ENCODE data around the gene USP31.

Gene USP31

DNA sequence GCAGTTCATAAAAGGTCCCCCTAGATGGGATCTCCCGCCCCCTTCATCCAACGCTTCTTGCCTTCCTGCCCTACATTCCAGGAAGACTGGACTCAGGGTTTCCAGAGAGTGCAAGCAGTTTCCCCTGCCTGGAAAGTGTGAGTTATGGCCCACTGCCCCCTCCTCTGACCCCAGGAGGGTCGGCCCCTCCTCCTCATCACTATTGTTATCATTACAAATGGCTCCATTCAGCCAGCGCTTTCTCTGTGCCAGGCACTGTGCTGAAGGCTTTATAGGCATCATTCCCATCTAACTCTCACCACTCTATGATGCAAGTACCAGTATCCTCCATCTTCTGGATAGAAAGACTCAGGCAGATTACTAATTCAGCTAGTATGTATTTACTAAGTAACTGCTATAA is 90.7 kb downstream of the USP31 start:
- Histone ChIP-seq H3F3A (ENCODE audit: insufficient read depth, low read length) (no peaks in the 10 kb centered on the region), H3K9me3 (ENCODE audit: low read length) (no peaks in the 10 kb centered on the region), H4K20me1 (ENCODE audit: insufficient read depth, low read length) (no peaks in the 10 kb centered on the region), H2AFZ (ENCODE audit: low read length) (no peak overlapping the region), H3K4me1 (ENCODE audit: insufficient read depth, low read length, severe bottlenecking) (no peaks in the 10 kb centered on the region), H3K36me3 (ENCODE audit: insufficient read depth, low read length) (no peaks in the 10 kb centered on the region), H3K9ac (ENCODE audit: low read length) (no peak overlapping the region), H3K4me3 (ENCODE audit: low read depth, low read length, poor library complexity, severe bottlenecking) (no peak overlapping the region), H3K9me2 (ENCODE audit: low read depth, low read length) (no peaks in the 10 kb centered on the region), H3K4me2 (ENCODE audit: low read length) (no peak overlapping the region), H3K27me3 (ENCODE audit: insufficient read depth, low read length) (peaks cover 3% of the 10 kb centered on the region; the same call in 1 of the 2 replicates), H3K79me2 (ENCODE audit: insufficient read depth, low read length) (no peaks in the 10 kb centered on the region), H3K27ac (ENCODE audit: low read depth, low read length, poor library complexity, severe bottlenecking) (no peak overlapping the region)
- TF ChIP-seq, protein P1, sequence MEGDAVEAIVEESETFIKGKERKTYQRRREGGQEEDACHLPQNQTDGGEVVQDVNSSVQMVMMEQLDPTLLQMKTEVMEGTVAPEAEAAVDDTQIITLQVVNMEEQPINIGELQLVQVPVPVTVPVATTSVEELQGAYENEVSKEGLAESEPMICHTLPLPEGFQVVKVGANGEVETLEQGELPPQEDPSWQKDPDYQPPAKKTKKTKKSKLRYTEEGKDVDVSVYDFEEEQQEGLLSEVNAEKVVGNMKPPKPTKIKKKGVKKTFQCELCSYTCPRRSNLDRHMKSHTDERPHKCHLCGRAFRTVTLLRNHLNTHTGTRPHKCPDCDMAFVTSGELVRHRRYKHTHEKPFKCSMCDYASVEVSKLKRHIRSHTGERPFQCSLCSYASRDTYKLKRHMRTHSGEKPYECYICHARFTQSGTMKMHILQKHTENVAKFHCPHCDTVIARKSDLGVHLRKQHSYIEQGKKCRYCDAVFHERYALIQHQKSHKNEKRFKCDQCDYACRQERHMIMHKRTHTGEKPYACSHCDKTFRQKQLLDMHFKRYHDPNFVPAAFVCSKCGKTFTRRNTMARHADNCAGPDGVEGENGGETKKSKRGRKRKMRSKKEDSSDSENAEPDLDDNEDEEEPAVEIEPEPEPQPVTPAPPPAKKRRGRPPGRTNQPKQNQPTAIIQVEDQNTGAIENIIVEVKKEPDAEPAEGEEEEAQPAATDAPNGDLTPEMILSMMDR (IDR thresholded peaks at IDR 0.05; ENCODE audit: low read length): no peak
- no peak for TF ChIP-seq EZH2 (IDR thresholded peaks at IDR 0.05; ENCODE audit: borderline replicate concordance, low read length)

DNA sequence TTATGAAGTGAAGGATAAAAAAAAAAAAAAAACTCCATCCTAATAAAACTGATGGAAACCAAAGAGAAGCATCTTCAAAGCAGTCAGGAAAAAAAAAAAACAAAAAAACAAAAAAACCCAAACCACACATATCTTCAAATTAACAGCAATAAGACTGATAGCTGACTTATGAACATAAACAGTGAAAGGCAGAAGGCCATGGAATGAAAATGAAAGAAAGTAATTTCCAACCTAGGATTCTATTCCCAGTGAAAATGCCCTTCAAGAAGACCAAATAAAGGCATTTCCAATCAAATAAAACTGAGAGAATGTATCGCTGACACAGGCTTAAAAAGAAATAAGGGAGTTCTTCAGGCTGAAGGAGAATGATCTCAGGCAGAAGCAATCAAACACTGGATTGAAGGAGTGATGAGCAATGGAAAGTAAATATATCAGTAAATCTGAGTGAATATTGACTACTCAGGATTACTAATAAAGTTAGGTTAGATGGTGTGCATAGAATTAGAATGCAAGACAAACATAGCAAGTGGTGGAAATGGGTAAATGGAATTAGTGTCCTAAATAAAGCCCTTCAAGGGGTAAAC is 92.1 kb downstream of the USP31 start:
- TF ChIP-seq, protein P1 (IDR thresholded peaks at IDR 0.05; ENCODE audit: low read length): no peak
- no peak for TF ChIP-seq EZH2 (IDR thresholded peaks at IDR 0.05; ENCODE audit: borderline replicate concordance, low read length)
- no peak overlapping the region for H3K4me3 ChIP-seq (ENCODE audit: low read depth, low read length, poor library complexity, severe bottlenecking)
- H2AFZ ChIP-seq (ENCODE audit: low read length): no peak overlapping the region
- H3K9ac ChIP-seq (ENCODE audit: low read length): no peak overlapping the region
- no peaks in the 10 kb centered on the region for H3K9me3 ChIP-seq (ENCODE audit: low read length)
- H3K27me3 ChIP-seq (ENCODE audit: insufficient read depth, low read length): peaks cover 6% of the 10 kb centered on the region; the same call in 1 of the 2 replicates
- H3F3A ChIP-seq (ENCODE audit: insufficient read depth, low read length): no peaks in the 10 kb centered on the region
- no peaks in the 10 kb centered on the region for H4K20me1 ChIP-seq (ENCODE audit: insufficient read depth, low read length)
- H3K36me3 ChIP-seq (ENCODE audit: insufficient read depth, low read length): no peaks in the 10 kb centered on the region
- no peak overlapping the region for H3K4me2 ChIP-seq (ENCODE audit: low read length)
- H3K9me2 ChIP-seq (ENCODE audit: low read depth, low read length): no peaks in the 10 kb centered on the region
- no peaks in the 10 kb centered on the region for H3K4me1 ChIP-seq (ENCODE audit: insufficient read depth, low read length, severe bottlenecking)
- no peaks in the 10 kb centered on the region for H3K79me2 ChIP-seq (ENCODE audit: insufficient read depth, low read length)
- no peak overlapping the region for H3K27ac ChIP-seq (ENCODE audit: low read depth, low read length, poor library complexity, severe bottlenecking)

DNA sequence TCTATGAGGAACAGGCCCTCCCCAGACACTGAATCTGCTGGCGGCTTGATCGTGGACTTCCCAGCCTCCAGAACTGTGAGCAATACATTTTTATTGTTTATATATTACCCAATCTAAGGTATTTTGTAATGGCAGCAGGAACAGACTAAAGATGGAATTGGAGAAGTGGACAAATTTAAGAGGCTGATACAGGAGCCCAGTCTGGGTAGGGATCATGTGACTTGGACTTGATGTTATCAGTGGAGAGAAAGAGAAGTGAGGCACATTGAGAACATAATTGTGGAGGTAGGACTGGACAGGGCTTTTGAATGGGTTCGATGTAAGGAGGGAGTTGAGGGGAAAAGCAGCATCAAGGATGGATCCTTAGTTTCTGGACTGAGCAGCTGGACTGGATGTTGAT is 93.8 kb downstream of the USP31 start:
- no peak overlapping the region for H3K27ac ChIP-seq (ENCODE audit: low read depth, low read length, poor library complexity, severe bottlenecking)
- no peaks in the 10 kb centered on the region for H3K9me2 ChIP-seq (ENCODE audit: low read depth, low read length)
- no peaks in the 10 kb centered on the region for H3K9me3 ChIP-seq (ENCODE audit: low read length)
- peaks cover 6% of the 10 kb centered on the region; the same call in 1 of the 2 replicates for H3K27me3 ChIP-seq (ENCODE audit: insufficient read depth, low read length)
- no peak overlapping the region for H3K4me3 ChIP-seq (ENCODE audit: low read depth, low read length, poor library complexity, severe bottlenecking)
- H4K20me1 ChIP-seq (ENCODE audit: insufficient read depth, low read length): no peaks in the 10 kb centered on the region
- no peak overlapping the region for H2AFZ ChIP-seq (ENCODE audit: low read length)
- H3K4me1 ChIP-seq (ENCODE audit: insufficient read depth, low read length, severe bottlenecking): no peaks in the 10 kb centered on the region
- no peaks in the 10 kb centered on the region for H3K79me2 ChIP-seq (ENCODE audit: insufficient read depth, low read length)
- H3K4me2 ChIP-seq (ENCODE audit: low read length): no peak overlapping the region
- no peaks in the 10 kb centered on the region for H3K36me3 ChIP-seq (ENCODE audit: insufficient read depth, low read length)
- H3K9ac ChIP-seq (ENCODE audit: low read length): no peak overlapping the region
- no peaks in the 10 kb centered on the region for H3F3A ChIP-seq (ENCODE audit: insufficient read depth, low read length)
- TF ChIP-seq, protein P1 (IDR thresholded peaks at IDR 0.05; ENCODE audit: low read length): no peak
- no peak for TF ChIP-seq EZH2 (IDR thresholded peaks at IDR 0.05; ENCODE audit: borderline replicate concordance, low read length)

Data from OCI-LY1 (cell line).